ENCODE data around the gene ZFPL1.

- no peak; the same call in 1 of the 2 replicates for TF ChIP-seq POLR2A (IDR thresholded peaks at IDR 0.05; ENCODE audit: low read depth, low read length)
- TF ChIP-seq TAF1 (IDR thresholded peaks at IDR 0.05; ENCODE audit: low read depth, low read length): no peak
Observed at GRCh38 chr11:65114538-65115171, 30.6 kb downstream of the ZFPL1 start.
